ENCODE results near the gene STK38L.
"Not testable (repeated sequence)": the region's sequence is repeated elsewhere in the genome, so short reads cannot be mapped to it uniquely, and the experiment has no call there.

STK38L gene

DNA sequence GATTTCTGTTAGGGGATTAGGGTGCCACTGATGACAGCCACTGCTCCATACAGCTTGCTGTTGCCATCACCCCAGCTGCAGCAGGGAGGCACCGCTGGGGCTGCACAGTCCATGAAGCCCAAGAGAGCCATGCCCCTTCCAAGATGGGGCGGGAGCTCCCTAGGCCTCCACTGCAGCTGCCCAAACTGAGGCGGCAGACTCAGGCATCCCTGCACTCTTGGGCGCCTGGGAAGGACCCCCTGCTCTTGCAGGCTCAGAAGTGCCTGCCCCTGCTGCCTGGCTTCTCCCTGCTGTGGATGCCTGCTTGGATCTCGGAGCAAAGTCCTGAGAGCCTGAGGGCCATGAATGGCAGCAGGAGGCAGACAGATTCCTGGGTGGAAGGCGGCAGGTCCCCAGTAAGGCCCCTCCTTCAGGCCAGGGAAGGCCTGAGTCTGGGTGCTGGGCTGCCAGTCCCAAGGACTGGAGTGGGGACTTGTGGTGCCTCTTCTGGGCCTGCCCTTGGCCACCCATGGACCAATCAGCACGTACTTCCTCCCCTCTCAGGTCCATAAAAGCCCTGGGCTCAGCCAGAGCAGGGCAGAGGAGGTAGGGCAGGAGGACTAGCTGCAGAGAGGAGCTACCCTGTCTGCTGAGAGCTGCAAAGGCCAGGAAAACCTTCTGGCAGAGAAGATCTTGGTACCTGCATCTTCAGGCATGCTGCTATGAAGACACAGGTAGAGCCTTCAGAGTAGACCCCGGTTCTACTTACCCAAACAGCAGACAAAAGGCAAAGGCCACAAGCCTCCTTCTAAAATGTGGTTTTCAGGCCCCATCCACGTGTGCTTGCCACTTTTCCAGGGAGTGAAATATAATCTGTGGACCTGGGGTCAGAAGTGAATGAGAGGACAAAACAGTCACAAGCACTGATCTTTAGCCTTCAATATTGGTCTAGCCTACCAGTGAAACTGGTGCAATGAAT, 30.0 kb upstream of the STK38L start:
- H3K27ac Mint-ChIP-seq: no peak overlapping the region
- H3K27me3 Mint-ChIP-seq (ENCODE audit: low read depth): no peaks in the 10 kb centered on the region
- H3K36me3 Mint-ChIP-seq (ENCODE audit: low read depth): peaks cover 1% of the 10 kb centered on the region
- peaks cover 17% of the 10 kb centered on the region for H3K9me3 Mint-ChIP-seq
- H3K4me1 Mint-ChIP-seq (ENCODE audit: low read depth): peaks cover 4% of the 10 kb centered on the region
- H3K4me3 Mint-ChIP-seq: no peak overlapping the region
- no peak for DNase-seq (ENCODE audit: low spot score)

DNA sequence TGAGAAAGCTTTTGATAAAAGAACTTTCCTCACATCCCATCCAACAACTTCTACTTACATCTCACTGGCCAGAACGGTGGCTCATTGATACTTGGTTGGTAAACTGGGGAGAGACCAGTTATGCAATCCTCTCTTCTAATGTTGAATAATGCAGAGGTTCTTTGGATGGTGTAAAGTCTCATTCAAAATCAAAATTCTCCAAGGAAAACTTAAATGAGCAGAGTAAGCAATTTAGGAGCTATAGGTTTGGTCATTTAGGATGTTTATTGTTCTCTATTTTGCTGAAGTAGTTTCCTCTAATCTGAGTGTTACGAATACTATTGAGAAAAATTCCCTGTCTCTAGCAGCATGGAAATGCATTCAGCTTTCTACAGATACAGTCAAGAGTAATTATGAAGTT, 26.5 kb upstream of the STK38L start:
- DNase-seq (ENCODE audit: low spot score): no peak
- H3K27me3 Mint-ChIP-seq (ENCODE audit: low read depth): no peaks in the 10 kb centered on the region
- no peaks in the 10 kb centered on the region for H3K9me3 Mint-ChIP-seq
- no peaks in the 10 kb centered on the region for H3K36me3 Mint-ChIP-seq (ENCODE audit: low read depth)
- peaks cover 20% of the 10 kb centered on the region for H3K4me1 Mint-ChIP-seq (ENCODE audit: low read depth)
- no peak overlapping the region for H3K4me3 Mint-ChIP-seq
- H3K27ac Mint-ChIP-seq: no peak overlapping the region

DNA sequence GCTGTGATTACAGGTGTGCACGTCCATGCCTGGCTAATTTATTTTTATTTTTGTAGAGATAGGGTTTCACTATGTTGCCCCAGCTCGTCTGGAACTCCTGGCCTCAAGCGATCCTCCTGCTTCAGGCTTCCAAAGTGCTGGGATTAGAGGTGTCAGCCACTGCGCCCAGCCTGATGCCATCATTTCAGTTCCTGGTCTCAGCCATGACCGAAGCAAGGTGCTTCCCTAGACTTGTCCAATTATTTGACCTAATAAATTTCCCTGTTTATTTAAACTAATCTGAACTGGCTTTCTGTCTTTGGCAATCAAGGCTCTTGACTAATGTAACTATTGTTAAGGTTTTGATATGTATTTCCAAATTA, 24.4 kb upstream of the STK38L start:
- no peak overlapping the region for H3K27ac Mint-ChIP-seq
- no peaks in the 10 kb centered on the region for H3K27me3 Mint-ChIP-seq (ENCODE audit: low read depth)
- no peak overlapping the region for H3K4me3 Mint-ChIP-seq

DNA sequence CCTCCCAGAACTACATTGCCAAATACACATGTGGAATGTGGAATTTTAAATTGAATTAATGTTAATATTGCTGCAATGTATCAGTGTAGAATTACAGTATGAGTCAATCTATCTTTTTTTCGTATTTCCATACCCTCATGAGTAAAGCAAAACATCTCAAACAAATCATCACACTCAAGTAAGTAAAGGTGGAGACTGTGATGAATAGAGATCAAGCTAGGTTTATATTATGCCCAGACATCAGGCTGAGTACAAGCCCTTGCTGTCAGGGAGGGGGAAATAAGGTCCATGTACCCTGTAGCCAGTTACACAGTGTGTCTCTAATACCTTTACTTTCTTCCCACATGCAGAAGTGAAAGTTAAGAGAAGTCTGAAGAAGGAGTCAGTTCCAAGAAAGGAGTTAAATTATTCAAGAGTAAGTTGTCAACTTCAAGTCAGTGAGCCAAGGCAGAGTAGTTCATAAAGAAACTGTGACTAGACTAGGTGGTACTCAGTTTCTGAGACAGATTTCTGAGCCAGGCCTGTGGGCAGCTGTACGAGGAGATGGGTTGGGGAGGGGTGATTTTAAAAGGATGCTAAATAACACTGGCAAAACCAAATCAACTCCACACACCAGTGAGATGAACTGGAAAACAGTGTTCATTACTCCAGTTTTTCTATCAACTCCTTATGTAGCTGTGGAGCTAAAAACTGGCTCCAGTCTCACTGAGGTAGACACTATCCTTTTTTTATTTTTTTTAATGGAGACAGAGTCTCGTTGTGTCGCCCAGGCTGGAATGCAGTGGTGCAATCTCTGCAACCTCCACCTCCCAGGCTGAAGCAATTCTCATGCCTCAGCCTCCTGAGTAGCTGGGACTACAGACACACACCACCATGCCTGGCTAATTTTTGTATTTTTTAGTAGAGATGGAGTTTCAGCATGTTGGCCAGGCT, 23.8 kb upstream of the STK38L start:
- H3K4me1 Mint-ChIP-seq (ENCODE audit: low read depth): peaks cover 20% of the 10 kb centered on the region
- no peaks in the 10 kb centered on the region for H3K27me3 Mint-ChIP-seq (ENCODE audit: low read depth)
- no peaks in the 10 kb centered on the region for H3K9me3 Mint-ChIP-seq
- H3K36me3 Mint-ChIP-seq (ENCODE audit: low read depth): no peaks in the 10 kb centered on the region
- DNase-seq (ENCODE audit: low spot score): no peak
- peak overlapping the region; percentile 1 for H3K27ac Mint-ChIP-seq
- peak overlapping the region; percentile 56 for H3K4me3 Mint-ChIP-seq

More for the DNA sequence above, 24.4 kb upstream of the STK38L start:
- no peak for DNase-seq (ENCODE audit: low spot score)
- Mint-ChIP-seq H3K9me3 (no peaks in the 10 kb centered on the region), H3K36me3 (ENCODE audit: low read depth) (no peaks in the 10 kb centered on the region), H3K4me1 (ENCODE audit: low read depth) (peaks cover 20% of the 10 kb centered on the region)

DNA sequence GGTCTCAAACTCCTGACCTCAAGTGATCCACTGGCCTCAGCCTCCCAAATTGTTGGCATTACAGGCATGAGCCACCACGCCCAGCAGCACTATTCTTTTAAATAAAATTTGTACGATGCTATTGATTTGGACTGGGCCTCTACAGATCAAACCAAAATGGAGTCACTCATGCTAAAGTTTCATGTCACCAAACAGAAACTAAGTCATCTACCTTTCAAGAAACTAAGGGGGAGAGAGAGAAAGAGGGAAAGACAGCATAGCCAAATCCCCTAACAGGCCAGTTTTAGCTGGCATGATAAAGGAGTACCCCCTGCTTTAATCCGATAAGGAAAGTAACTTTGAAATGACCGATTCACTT, 23.1 kb upstream of the STK38L start:
- Mint-ChIP-seq H3K36me3 (ENCODE audit: low read depth) (no peaks in the 10 kb centered on the region), H3K27ac (no peak overlapping the region), H3K27me3 (ENCODE audit: low read depth) (no peaks in the 10 kb centered on the region), H3K9me3 (no peaks in the 10 kb centered on the region), H3K4me3 (no peak overlapping the region), H3K4me1 (ENCODE audit: low read depth) (peaks cover 20% of the 10 kb centered on the region)
- DNase-seq (ENCODE audit: low spot score): no peak

DNA sequence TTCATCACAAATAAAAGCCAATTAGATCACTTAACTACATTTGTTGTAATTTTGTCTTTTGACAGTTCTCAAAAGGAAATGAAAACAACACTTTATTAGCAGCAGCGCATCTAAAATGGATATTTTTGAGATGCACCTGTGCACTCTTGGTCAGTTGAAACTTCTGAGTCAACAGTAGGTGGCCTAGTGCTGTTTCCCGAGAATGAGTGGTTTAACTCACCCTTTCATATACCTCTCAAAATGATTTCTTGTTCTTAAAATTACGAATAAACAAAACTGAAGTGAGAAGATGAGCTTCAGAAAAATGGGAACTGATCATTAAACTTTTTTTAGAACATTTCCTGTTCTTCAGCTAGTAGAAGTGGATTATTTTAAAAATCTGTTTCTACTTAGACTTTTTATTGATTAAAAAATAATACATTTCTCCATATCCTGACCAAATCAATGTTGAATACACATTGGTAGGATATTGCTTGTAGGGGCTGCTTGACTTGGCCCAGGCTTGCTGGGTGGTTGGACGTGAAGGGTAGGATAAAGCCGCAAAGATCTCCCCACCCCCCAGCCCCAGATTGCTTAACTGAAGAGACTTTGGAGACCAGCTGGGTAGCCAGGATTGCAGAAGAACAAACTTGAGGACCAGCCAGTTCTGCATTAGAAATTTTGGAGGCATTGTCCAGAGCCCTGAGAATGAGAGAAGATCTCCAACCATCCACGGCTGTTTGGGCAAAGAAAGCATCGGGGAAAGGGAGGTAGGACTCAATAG, 22.3 kb upstream of the STK38L start:
- no peak for DNase-seq (ENCODE audit: low spot score)
- peaks cover 22% of the 10 kb centered on the region for H3K4me1 Mint-ChIP-seq (ENCODE audit: low read depth)
- no peaks in the 10 kb centered on the region for H3K27me3 Mint-ChIP-seq (ENCODE audit: low read depth)
- H3K27ac Mint-ChIP-seq: no peak overlapping the region
- no peaks in the 10 kb centered on the region for H3K36me3 Mint-ChIP-seq (ENCODE audit: low read depth)
- H3K9me3 Mint-ChIP-seq: no peaks in the 10 kb centered on the region
- H3K4me3 Mint-ChIP-seq: no peak overlapping the region

DNA sequence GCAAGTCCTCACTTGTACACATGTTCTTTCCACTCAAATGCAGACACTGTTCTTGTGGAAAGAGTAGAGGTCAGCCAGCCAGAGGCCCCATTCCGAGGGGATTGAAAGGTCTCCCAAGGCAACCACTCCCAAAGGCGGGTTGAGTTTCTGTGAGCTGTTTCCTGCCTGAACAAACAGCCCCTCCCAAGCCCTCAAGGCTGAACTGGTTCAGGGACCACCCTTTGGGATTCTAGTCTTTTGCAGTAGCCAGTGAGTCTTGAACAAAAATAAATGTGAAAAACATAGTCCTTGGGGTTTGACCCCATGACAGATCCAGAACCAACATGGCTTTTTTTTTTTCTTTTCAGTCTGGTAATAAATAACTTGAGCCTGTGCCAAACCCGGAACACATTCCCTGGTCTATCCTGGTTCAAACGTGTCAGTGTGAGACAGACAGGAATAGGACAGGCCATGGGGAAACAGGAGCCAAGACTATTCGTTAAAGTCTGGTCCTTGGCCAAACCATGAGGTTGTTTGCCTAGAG, 17.6 kb upstream of the STK38L start:
- Mint-ChIP-seq H3K4me3 (no peak overlapping the region), H3K4me1 (ENCODE audit: low read depth) (peaks cover 5% of the 10 kb centered on the region), H3K9me3 (no peaks in the 10 kb centered on the region), H3K27ac (no peak overlapping the region), H3K36me3 (ENCODE audit: low read depth) (no peaks in the 10 kb centered on the region), H3K27me3 (ENCODE audit: low read depth) (no peaks in the 10 kb centered on the region)
- no peak for DNase-seq (ENCODE audit: low spot score)

DNA sequence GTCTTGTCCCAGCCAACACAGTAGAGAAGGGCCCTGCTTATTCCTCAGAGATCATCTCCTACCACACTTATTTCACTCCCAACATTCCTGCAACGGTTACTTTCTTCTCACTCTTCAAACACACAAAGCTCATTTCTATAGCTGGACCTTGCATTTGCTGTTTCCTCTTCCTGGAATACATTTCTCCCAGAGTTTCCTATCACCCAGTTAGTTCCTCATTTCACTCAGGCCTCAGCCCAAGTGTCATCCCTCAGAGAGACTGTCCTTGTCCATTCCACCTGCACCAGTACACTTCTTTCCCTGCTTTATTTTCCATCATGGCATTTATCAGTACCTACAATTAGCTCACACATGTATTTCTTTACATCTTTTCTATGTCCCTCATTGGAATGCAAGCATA, 14.7 kb upstream of the STK38L start:
- no peak overlapping the region for H3K27ac Mint-ChIP-seq
- H3K36me3 Mint-ChIP-seq (ENCODE audit: low read depth): no peaks in the 10 kb centered on the region
- DNase-seq (ENCODE audit: low spot score): no peak
- no peaks in the 10 kb centered on the region for H3K27me3 Mint-ChIP-seq (ENCODE audit: low read depth)
- peaks cover 2% of the 10 kb centered on the region for H3K4me1 Mint-ChIP-seq (ENCODE audit: low read depth)
- no peaks in the 10 kb centered on the region for H3K9me3 Mint-ChIP-seq
- H3K4me3 Mint-ChIP-seq: no peak overlapping the region

DNA sequence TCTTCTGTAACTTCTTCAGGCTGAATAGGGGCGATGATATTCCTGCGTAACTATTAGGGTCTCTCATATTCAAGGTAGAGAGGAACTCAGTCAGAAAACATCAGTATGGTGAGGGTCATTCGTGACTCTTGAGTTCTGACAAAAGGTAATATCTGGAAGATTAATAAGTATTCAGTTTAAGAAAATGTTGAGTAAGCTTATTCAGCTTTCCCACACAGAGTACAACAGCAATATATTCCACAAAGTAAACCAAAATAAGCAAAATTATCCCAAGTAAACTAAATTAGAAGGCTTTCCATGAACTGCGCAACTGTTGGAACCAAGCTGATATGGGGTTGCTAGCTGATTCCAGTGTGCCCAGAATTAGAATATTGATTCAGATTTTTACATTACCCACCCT, 12.7 kb upstream of the STK38L start:
- H3K9me3 Mint-ChIP-seq; H3K4me3 Mint-ChIP-seq; H3K36me3 Mint-ChIP-seq (ENCODE audit: low read depth); DNase-seq (ENCODE audit: low spot score); H3K27ac Mint-ChIP-seq; H3K4me1 Mint-ChIP-seq (ENCODE audit: low read depth); H3K27me3 Mint-ChIP-seq (ENCODE audit: low read depth): not testable (repeated sequence)

DNA sequence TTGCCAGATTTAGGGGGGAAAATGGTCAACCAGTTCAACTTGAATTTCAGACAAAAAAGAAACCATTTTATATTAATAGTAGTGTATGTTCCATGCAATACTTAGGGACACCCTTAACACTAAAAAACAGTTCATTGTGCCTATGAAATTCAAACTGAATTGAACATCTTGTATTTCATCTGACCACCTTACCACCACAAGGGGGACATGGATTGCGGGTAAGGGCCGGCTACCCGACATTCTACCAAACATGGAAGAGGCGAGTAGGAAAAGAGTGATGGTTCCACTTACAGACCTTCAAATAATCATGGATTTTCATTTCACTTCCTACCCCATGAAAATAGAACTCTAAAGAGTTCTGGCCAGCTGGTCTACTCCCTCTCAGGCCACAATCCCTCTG, 10.3 kb upstream of the STK38L start:
- Mint-ChIP-seq H3K4me1 (ENCODE audit: low read depth) (peaks cover 19% of the 10 kb centered on the region), H3K4me3 (no peak overlapping the region), H3K27ac (no peak overlapping the region), H3K27me3 (ENCODE audit: low read depth) (no peaks in the 10 kb centered on the region), H3K36me3 (ENCODE audit: low read depth) (no peaks in the 10 kb centered on the region), H3K9me3 (no peaks in the 10 kb centered on the region)
- no peak for DNase-seq (ENCODE audit: low spot score)

DNA sequence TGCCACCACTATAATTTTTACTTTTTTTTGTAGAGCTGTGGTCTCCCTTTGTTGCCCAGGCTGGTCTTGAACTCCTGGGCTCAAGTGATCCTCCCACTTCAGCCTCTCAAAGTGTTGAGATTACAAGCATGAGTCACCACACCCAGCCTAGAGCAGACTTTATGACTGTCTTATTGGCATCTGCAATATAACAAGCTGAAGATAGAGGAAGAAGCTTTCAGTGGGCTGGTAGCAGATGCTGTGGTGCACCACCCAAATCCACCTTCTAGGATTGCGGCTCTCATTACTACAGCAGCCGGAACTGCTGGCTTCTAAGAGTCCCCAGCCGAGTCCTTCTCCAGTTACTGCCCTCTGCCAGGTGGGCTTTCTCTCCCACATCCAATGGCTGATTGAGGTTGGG, 7.6 kb upstream of the STK38L start:
- peaks cover 28% of the 10 kb centered on the region for H3K4me1 Mint-ChIP-seq (ENCODE audit: low read depth)
- H3K36me3 Mint-ChIP-seq (ENCODE audit: low read depth): no peaks in the 10 kb centered on the region
- no peak overlapping the region for H3K27ac Mint-ChIP-seq
- H3K27me3 Mint-ChIP-seq (ENCODE audit: low read depth): no peaks in the 10 kb centered on the region
- DNase-seq (ENCODE audit: low spot score): no peak
- no peaks in the 10 kb centered on the region for H3K9me3 Mint-ChIP-seq
- H3K4me3 Mint-ChIP-seq: no peak overlapping the region

DNA sequence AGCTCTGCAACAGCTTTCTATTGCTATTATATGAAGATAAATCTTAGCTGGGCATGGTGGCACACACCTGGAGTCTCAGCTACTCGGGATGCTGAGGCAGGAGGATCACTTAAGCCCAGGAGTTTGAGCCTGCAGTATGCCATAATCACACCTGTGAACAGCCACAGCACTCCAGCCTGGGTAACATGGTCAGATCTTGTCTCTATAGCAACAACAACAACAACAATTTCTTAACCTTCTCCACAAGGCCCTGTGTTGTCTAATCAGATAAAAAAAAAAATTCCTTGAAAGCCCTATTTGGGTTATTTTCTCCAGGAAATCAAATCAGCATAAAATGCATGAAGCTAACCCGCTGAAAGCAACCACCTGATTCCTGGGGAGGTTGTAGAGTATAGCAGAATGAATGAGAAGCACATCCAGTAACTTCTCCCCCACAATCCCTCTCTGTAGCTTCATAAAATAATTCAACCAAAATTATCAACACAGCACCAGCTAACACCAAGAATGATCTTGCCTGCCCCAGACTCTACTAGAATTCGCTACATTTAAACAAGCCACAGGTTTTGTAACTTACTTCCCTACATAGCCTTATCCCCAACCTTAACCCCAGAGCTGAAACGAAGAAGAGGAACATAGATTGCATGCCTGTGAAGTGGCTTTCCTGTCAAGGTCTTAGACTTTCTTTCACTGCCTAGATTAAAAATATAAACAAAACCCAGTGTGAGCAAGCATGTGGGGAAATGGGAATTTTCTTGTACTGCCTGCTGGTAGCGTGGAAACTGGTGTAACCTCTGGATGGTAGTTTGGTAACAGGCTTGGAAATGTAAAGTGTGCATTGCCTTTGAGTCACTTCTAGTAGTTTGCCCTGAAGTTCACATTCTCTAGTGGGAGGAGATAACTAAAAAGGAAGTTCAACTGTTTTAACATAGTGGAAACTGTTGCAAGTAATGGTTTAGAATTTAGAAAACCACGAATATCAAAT, 6.0 kb upstream of the STK38L start:
- Mint-ChIP-seq H3K27ac (peak overlapping the region; percentile 64), H3K36me3 (ENCODE audit: low read depth) (no peaks in the 10 kb centered on the region), H3K4me3 (peak overlapping the region; percentile 70), H3K9me3 (peaks cover 1% of the 10 kb centered on the region), H3K27me3 (ENCODE audit: low read depth) (no peaks in the 10 kb centered on the region), H3K4me1 (ENCODE audit: low read depth) (peaks cover 28% of the 10 kb centered on the region)
- DNase-seq (ENCODE audit: low spot score): peak; percentile 20

DNA sequence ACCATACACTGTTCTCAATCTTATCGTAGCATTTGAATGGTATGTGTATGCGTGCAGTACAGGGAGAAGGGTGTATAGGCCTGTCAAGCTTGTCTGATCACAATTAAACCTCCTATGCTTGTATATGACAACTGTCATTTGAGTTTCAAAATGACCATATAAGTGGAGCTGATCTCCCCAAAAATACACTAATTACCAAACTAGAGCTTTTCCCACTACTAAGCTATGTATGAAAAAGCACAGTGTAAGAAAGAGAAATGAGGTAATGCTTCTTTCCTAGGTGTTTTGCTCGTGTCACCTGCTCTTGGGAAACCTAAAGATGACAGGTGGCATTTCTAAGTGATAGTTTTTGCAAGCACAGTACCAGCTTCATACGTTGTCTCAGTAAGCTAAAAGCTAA, 1.1 kb upstream of the STK38L start:
- DNase-seq (ENCODE audit: low spot score): no peak
- peak overlapping the region; percentile 95 for H3K27ac Mint-ChIP-seq
- H3K27me3 Mint-ChIP-seq (ENCODE audit: low read depth): no peaks in the 10 kb centered on the region
- H3K4me1 Mint-ChIP-seq (ENCODE audit: low read depth): peaks cover 45% of the 10 kb centered on the region
- H3K9me3 Mint-ChIP-seq: peaks cover 10% of the 10 kb centered on the region
- H3K36me3 Mint-ChIP-seq (ENCODE audit: low read depth): peaks cover 12% of the 10 kb centered on the region
- peak overlapping the region; percentile 99 for H3K4me3 Mint-ChIP-seq
